Measurements from ENCODE around the gene AQR. TPM values are rescaled to one million over a fixed set of nuclear protein-coding genes. Genes with fewer than 3 reads are reported as not detected.

Gene AQR
- total and polyA plus RNA-seq, 2 of the 8 experiments (the other 6 are each of a cell fraction or from before 2014, with no cell fraction given), result 34.5 to 57.6 TPM

DNA sequence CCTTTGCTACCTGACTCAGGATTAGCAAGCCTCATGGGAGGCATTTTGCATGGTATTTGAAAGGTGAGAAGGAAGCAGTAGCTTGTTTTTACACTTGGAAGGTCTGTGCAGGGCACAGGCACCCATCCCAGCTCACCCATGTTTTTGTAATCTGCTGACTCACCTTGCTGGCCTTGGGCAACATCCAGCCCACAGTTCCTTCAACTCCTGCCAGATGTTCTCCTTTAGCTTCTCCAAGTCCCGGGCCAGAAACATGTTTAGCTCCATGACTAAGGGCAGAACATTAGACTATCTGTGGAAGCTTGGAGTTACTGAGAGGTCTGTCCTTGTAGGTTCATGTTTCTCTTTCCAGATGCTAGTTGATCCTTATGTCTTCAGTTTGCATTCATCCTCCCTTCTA is 31.0 kb upstream of the AQR start (continued):
- TF ChIP-seq, protein P1, sequence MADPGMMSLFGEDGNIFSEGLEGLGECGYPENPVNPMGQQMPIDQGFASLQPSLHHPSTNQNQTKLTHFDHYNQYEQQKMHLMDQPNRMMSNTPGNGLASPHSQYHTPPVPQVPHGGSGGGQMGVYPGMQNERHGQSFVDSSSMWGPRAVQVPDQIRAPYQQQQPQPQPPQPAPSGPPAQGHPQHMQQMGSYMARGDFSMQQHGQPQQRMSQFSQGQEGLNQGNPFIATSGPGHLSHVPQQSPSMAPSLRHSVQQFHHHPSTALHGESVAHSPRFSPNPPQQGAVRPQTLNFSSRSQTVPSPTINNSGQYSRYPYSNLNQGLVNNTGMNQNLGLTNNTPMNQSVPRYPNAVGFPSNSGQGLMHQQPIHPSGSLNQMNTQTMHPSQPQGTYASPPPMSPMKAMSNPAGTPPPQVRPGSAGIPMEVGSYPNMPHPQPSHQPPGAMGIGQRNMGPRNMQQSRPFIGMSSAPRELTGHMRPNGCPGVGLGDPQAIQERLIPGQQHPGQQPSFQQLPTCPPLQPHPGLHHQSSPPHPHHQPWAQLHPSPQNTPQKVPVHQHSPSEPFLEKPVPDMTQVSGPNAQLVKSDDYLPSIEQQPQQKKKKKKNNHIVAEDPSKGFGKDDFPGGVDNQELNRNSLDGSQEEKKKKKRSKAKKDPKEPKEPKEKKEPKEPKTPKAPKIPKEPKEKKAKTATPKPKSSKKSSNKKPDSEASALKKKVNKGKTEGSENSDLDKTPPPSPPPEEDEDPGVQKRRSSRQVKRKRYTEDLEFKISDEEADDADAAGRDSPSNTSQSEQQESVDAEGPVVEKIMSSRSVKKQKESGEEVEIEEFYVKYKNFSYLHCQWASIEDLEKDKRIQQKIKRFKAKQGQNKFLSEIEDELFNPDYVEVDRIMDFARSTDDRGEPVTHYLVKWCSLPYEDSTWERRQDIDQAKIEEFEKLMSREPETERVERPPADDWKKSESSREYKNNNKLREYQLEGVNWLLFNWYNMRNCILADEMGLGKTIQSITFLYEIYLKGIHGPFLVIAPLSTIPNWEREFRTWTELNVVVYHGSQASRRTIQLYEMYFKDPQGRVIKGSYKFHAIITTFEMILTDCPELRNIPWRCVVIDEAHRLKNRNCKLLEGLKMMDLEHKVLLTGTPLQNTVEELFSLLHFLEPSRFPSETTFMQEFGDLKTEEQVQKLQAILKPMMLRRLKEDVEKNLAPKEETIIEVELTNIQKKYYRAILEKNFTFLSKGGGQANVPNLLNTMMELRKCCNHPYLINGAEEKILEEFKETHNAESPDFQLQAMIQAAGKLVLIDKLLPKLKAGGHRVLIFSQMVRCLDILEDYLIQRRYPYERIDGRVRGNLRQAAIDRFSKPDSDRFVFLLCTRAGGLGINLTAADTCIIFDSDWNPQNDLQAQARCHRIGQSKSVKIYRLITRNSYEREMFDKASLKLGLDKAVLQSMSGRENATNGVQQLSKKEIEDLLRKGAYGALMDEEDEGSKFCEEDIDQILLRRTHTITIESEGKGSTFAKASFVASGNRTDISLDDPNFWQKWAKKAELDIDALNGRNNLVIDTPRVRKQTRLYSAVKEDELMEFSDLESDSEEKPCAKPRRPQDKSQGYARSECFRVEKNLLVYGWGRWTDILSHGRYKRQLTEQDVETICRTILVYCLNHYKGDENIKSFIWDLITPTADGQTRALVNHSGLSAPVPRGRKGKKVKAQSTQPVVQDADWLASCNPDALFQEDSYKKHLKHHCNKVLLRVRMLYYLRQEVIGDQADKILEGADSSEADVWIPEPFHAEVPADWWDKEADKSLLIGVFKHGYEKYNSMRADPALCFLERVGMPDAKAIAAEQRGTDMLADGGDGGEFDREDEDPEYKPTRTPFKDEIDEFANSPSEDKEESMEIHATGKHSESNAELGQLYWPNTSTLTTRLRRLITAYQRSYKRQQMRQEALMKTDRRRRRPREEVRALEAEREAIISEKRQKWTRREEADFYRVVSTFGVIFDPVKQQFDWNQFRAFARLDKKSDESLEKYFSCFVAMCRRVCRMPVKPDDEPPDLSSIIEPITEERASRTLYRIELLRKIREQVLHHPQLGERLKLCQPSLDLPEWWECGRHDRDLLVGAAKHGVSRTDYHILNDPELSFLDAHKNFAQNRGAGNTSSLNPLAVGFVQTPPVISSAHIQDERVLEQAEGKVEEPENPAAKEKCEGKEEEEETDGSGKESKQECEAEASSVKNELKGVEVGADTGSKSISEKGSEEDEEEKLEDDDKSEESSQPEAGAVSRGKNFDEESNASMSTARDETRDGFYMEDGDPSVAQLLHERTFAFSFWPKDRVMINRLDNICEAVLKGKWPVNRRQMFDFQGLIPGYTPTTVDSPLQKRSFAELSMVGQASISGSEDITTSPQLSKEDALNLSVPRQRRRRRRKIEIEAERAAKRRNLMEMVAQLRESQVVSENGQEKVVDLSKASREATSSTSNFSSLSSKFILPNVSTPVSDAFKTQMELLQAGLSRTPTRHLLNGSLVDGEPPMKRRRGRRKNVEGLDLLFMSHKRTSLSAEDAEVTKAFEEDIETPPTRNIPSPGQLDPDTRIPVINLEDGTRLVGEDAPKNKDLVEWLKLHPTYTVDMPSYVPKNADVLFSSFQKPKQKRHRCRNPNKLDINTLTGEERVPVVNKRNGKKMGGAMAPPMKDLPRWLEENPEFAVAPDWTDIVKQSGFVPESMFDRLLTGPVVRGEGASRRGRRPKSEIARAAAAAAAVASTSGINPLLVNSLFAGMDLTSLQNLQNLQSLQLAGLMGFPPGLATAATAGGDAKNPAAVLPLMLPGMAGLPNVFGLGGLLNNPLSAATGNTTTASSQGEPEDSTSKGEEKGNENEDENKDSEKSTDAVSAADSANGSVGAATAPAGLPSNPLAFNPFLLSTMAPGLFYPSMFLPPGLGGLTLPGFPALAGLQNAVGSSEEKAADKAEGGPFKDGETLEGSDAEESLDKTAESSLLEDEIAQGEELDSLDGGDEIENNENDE (IDR thresholded peaks at IDR 0.05; ENCODE audit: insufficient replicate concordance, low read length), result no peak
- TF ChIP-seq HDAC6 (IDR thresholded peaks at IDR 0.05; ENCODE audit: low read depth, low read length), result no peak
